Muscle layer of colon (tissue), 2 donors: ENCODE measurements around the gene BAX.
"Not testable (repeated sequence)": the region's sequence is repeated elsewhere in the genome, so short reads cannot be mapped to it uniquely, and the experiment has no call there.

Experiments used
- H3K27ac ChIP-seq: one replicate; pipeline ENCODE4 v1.7.0; 2013; ENCODE audit warnings: low read depth, mild to moderate bottlenecking, low read length, moderate library complexity
- H3K27me3 ChIP-seq, 2 donors: one replicate each; pipeline ENCODE4 v1.7.0; 2013; ENCODE audit warnings: low read length in 2 of 2, mild to moderate bottlenecking in 2 of 2; ENCODE audit not compliant: insufficient read depth in 2 of 2, control insufficient read depth in 1 of 2
- H3K36me3 ChIP-seq: one replicate; pipeline ENCODE4 v1.7.0; 2013; ENCODE audit warnings: mild to moderate bottlenecking, low read length; ENCODE audit not compliant: insufficient read depth
- H3K4me1 ChIP-seq: one replicate; pipeline ENCODE4 v1.7.0; 2013; ENCODE audit warnings: mild to moderate bottlenecking, low read length; ENCODE audit not compliant: insufficient read depth
- H3K4me3 ChIP-seq, 2 donors: one replicate each; pipeline ENCODE4 v1.7.0; 2013; ENCODE audit warnings: low read length in 2 of 2, low read depth in 1 of 2, mild to moderate bottlenecking in 1 of 2, moderate library complexity in 1 of 2
- H3K9ac ChIP-seq: one replicate; pipeline ENCODE4 v1.7.0; 2013; ENCODE audit warnings: low read length
- H3K9me3 ChIP-seq: one replicate; pipeline ENCODE4 v1.7.0; 2013; ENCODE audit warnings: mild to moderate bottlenecking, low read length
- donor health status: abdominal sarcoma.
- donor health status: Adenocarcinoma of cecum.

The BAX gene

GRCh38 chr19:48919271-48919670 lies 35.4 kb upstream of the BAX start:
- not testable (repeated sequence) for H3K27ac ChIP-seq, H3K4me3 ChIP-seq, H3K4me1 ChIP-seq, H3K9me3 ChIP-seq, H3K27me3 ChIP-seq, H3K9ac ChIP-seq
- peaks cover 46% of the 10 kb centered on the region for H3K36me3 ChIP-seq

GRCh38 chr19:48920949-48921348 lies 33.7 kb upstream of the BAX start:
- Histone ChIP-seq H3K27me3 (no peaks in the 10 kb centered on the region), H3K9me3 (no peaks in the 10 kb centered on the region), H3K36me3 (peaks cover 33% of the 10 kb centered on the region), H3K9ac (no peak overlapping the region), H3K4me3 (no peak overlapping the region), H3K27ac (no peak overlapping the region), H3K4me1 (no peaks in the 10 kb centered on the region)

- Histone ChIP-seq H3K27me3 (no peaks in the 10 kb centered on the region), H3K4me1 (no peaks in the 10 kb centered on the region), H3K36me3 (peaks cover 30% of the 10 kb centered on the region), H3K27ac (no peak overlapping the region), H3K9me3 (no peaks in the 10 kb centered on the region), H3K9ac (no peak overlapping the region), H3K4me3 (no peak overlapping the region)
Observed at GRCh38 chr19:48921721-48922500, 32.8 kb upstream of the BAX start.

GRCh38 chr19:48922548-48923490 lies 31.9 kb upstream of the BAX start:
- Histone ChIP-seq H3K4me3 (no peak overlapping the region), H3K36me3 (peaks cover 28% of the 10 kb centered on the region), H3K27me3 (no peaks in the 10 kb centered on the region), H3K27ac (no peak overlapping the region), H3K4me1 (no peaks in the 10 kb centered on the region), H3K9me3 (no peaks in the 10 kb centered on the region), H3K9ac (no peak overlapping the region)

- Histone ChIP-seq H3K36me3 (peaks cover 14% of the 10 kb centered on the region), H3K4me1 (no peaks in the 10 kb centered on the region), H3K27me3 (no peaks in the 10 kb centered on the region), H3K9me3 (no peaks in the 10 kb centered on the region), H3K4me3 (no peak overlapping the region), H3K27ac (no peak overlapping the region), H3K9ac (no peak overlapping the region)
Observed at GRCh38 chr19:48925240-48925843, 29.3 kb upstream of the BAX start.

- not testable (repeated sequence) for H3K9me3 ChIP-seq, H3K4me1 ChIP-seq, H3K4me3 ChIP-seq, H3K27ac ChIP-seq, H3K27me3 ChIP-seq, H3K9ac ChIP-seq
- H3K36me3 ChIP-seq, result peaks cover 12% of the 10 kb centered on the region
Observed at GRCh38 chr19:48925890-48926289, 28.8 kb upstream of the BAX start.

- Histone ChIP-seq H3K9me3 (no peaks in the 10 kb centered on the region), H3K4me3 (no peak overlapping the region), H3K27ac (no peak overlapping the region), H3K9ac (no peak overlapping the region), H3K36me3 (peaks cover 5% of the 10 kb centered on the region), H3K27me3 (peaks cover 0 to 4% of the 10 kb centered on the region in 2 donors), H3K4me1 (no peaks in the 10 kb centered on the region)
Observed at GRCh38 chr19:48926909-48927308, 27.8 kb upstream of the BAX start.

- H3K9ac ChIP-seq, H3K9me3 ChIP-seq, H3K27me3 ChIP-seq, H3K36me3 ChIP-seq, H3K4me3 ChIP-seq, H3K27ac ChIP-seq, H3K4me1 ChIP-seq: not testable (repeated sequence)
Observed at GRCh38 chr19:48927692-48928091, 27.0 kb upstream of the BAX start.

- Histone ChIP-seq H3K36me3 (no peaks in the 10 kb centered on the region), H3K9ac (no peak overlapping the region), H3K27ac (no peak overlapping the region), H3K27me3 (peaks cover 0 to 9% of the 10 kb centered on the region in 2 donors), H3K9me3 (no peaks in the 10 kb centered on the region), H3K4me3 (no peak overlapping the region), H3K4me1 (peaks cover 5% of the 10 kb centered on the region)
Observed at GRCh38 chr19:48928164-48929025, 26.3 kb upstream of the BAX start.

GRCh38 chr19:48933382-48933932 lies 21.2 kb upstream of the BAX start, which contains the start of gene DHDH:
TSS of gene DHDH (plus strand) at chr19:48933699. CDS start at chr19:48933722, 23 bp downstream.
- peak within 1 kb of the TSS in 1 of 2 donors; percentile 61 for H3K4me3 ChIP-seq
- H3K27ac ChIP-seq, result no peak within 1 kb of the TSS
- H3K27me3 ChIP-seq, result peaks cover 0 to 9% of the 10 kb centered on the region in 2 donors
- H3K36me3 ChIP-seq, result no peaks in the 10 kb centered on the region
- H3K4me1 ChIP-seq, result peaks cover 10% of the 10 kb centered on the region
- H3K9ac ChIP-seq, result no peak within 1 kb of the TSS
- H3K9me3 ChIP-seq, result no peaks in the 10 kb centered on the region
